H9 (cell line): ENCODE measurements around the gene COL18A1. TPM values are rescaled to one million over a fixed set of nuclear protein-coding genes. Genes with fewer than 3 reads are reported as not detected.

ENCODE experiments used
- DNase-seq: peaks from one replicate; pipeline ENCODE4 v3.0.0-alpha.2; 2017
- H2AFZ ChIP-seq: one replicate; pipeline ENCODE4 v1.6.1; 2013; ENCODE audit warnings: mild to moderate bottlenecking, low read length, control low read depth, moderate library complexity
- H2AK5ac ChIP-seq: 2 replicates; pipeline ENCODE4 v1.6.1; 2013; ENCODE audit warnings: low read length, control low read depth, mixed read lengths; ENCODE audit not compliant: insufficient read length
- H2BK120ac ChIP-seq: one replicate; pipeline ENCODE4 v1.6.1; 2013; ENCODE audit warnings: low read depth, mild to moderate bottlenecking, low read length, control low read depth, inconsistent platforms; ENCODE audit not compliant: poor library complexity, severe bottlenecking
- H2BK12ac ChIP-seq: 2 replicates; pipeline ENCODE4 v1.6.1; 2013; ENCODE audit warnings: low read length, control low read depth, mixed read lengths, low read depth; ENCODE audit not compliant: insufficient read length
- H2BK15ac ChIP-seq: 2 replicates; pipeline ENCODE4 v1.6.1; 2013; ENCODE audit warnings: low read depth, low read length, control low read depth
- H2BK20ac ChIP-seq: one replicate; pipeline ENCODE4 v1.6.1; 2013; ENCODE audit warnings: low read depth, mild to moderate bottlenecking, low read length, control low read depth, inconsistent platforms; ENCODE audit not compliant: poor library complexity, severe bottlenecking
- H2BK5ac ChIP-seq: 2 replicates; pipeline ENCODE4 v1.6.1; 2013; ENCODE audit warnings: low read length, control low read depth, mixed read lengths; ENCODE audit not compliant: insufficient read length
- H3K14ac ChIP-seq: 2 replicates; pipeline ENCODE4 v1.6.1; 2013; ENCODE audit warnings: low read length, control low read depth; ENCODE audit not compliant: insufficient read depth
- H3K18ac ChIP-seq: 2 replicates; pipeline ENCODE4 v1.6.1; 2013; ENCODE audit warnings: low read depth, mild to moderate bottlenecking, mixed read lengths, low read length, control low read depth; ENCODE audit not compliant: insufficient read length
- H3K23ac ChIP-seq: 2 replicates; pipeline ENCODE4 v1.6.1; 2013; ENCODE audit warnings: low read length, control low read depth, mixed read lengths, low read depth; ENCODE audit not compliant: insufficient read length
- H3K23me2 ChIP-seq: 2 replicates; pipeline ENCODE4 v1.6.1; 2013; ENCODE audit warnings: low read depth, mild to moderate bottlenecking, mixed read lengths, low read length, control low read depth; ENCODE audit not compliant: insufficient read length, poor library complexity, severe bottlenecking
- H3K27ac ChIP-seq: 2 replicates; pipeline ENCODE4 v1.5.1; 2013; ENCODE audit warnings: low read length, control low read depth, mixed read lengths, low read depth; ENCODE audit not compliant: insufficient read length
- H3K27me3 ChIP-seq: 2 replicates; pipeline ENCODE4 v1.6.1; 2013; ENCODE audit warnings: low read length, control low read depth, inconsistent platforms; ENCODE audit not compliant: insufficient read depth
- H3K4ac ChIP-seq: 2 replicates; pipeline ENCODE4 v1.6.1; 2013; ENCODE audit warnings: low read depth, mild to moderate bottlenecking, control low read depth, inconsistent platforms, low read length, moderate library complexity
- H3K4me1 ChIP-seq: 2 replicates; pipeline ENCODE4 v1.6.1; 2013; ENCODE audit warnings: low read length, control low read depth, inconsistent platforms; ENCODE audit not compliant: insufficient read depth
- H3K4me2 ChIP-seq: 2 replicates; pipeline ENCODE4 v1.6.1; 2013; ENCODE audit warnings: low read length, control low read depth, mixed read lengths; ENCODE audit not compliant: insufficient read length, insufficient read depth
- H3K56ac ChIP-seq: 2 replicates; pipeline ENCODE4 v1.6.1; 2013; ENCODE audit warnings: low read depth, mild to moderate bottlenecking, mixed read lengths, low read length, control low read depth; ENCODE audit not compliant: insufficient read length
- H3K79me1 ChIP-seq: 2 replicates; pipeline ENCODE4 v1.6.1; 2013; ENCODE audit warnings: low read depth, mild to moderate bottlenecking, moderate library complexity, low read length, control low read depth, inconsistent platforms; ENCODE audit not compliant: insufficient read depth, poor library complexity, severe bottlenecking
- H3K79me2 ChIP-seq: 2 replicates; pipeline ENCODE4 v1.6.1; 2013; ENCODE audit warnings: low read length, control low read depth, inconsistent platforms; ENCODE audit not compliant: insufficient read depth
- H3K9ac ChIP-seq: 2 replicates; pipeline ENCODE4 v1.6.1; 2013; ENCODE audit warnings: low read length, control low read depth, mixed read lengths; ENCODE audit not compliant: insufficient read length; ENCODE audit errors: extremely low read depth
- H3K9me3 ChIP-seq: one replicate; pipeline ENCODE4 v1.6.1; 2013; ENCODE audit warnings: low read depth, low read length, inconsistent platforms; ENCODE audit not compliant: control insufficient read depth
- H3T11ph ChIP-seq: one replicate; pipeline ENCODE4 v1.6.1; 2013; ENCODE audit warnings: mild to moderate bottlenecking, low read length, control low read depth, inconsistent platforms
- H4K20me1 ChIP-seq: one replicate; pipeline ENCODE4 v1.6.1; 2013; ENCODE audit not compliant: control insufficient read depth, insufficient read length, insufficient read depth
- H4K5ac ChIP-seq: 2 replicates; pipeline ENCODE4 v1.6.1; 2013; ENCODE audit warnings: low read depth, mild to moderate bottlenecking, mixed read lengths, low read length, control low read depth; ENCODE audit not compliant: insufficient read length
- H4K8ac ChIP-seq: replicated peaks from 2 replicates; pipeline ENCODE4 v1.6.1; 2013; ENCODE audit warnings: low read length, control low read depth, mixed read lengths, low read depth; ENCODE audit not compliant: insufficient read length
- H4K91ac ChIP-seq: 2 replicates; pipeline ENCODE4 v1.6.1; 2013; ENCODE audit warnings: low read depth, mild to moderate bottlenecking, moderate library complexity, mixed read lengths, low read length, control low read depth; ENCODE audit not compliant: insufficient read length
- H3K27ac Mint-ChIP-seq, 3 experiments: 2 replicates in 2 of 3; 3 replicates in 1 of 3; pipeline ENCODE4 v1.8.0; 2020 to 2021; ENCODE audit warnings: mixed read lengths in 3 of 3, mild to moderate bottlenecking in 1 of 3, moderate library complexity in 1 of 3
- H3K27me3 Mint-ChIP-seq: 2 replicates; pipeline ENCODE4 v1.8.0; 2021; ENCODE audit warnings: low read depth, mild to moderate bottlenecking, moderate library complexity, mixed read lengths
- H3K36me3 Mint-ChIP-seq, 3 experiments: 2 replicates in 2 of 3; 3 replicates in 1 of 3; pipeline ENCODE4 v1.8.0; 2020 to 2021; ENCODE audit warnings: low read depth in 3 of 3, mixed read lengths in 3 of 3; ENCODE audit not compliant: insufficient read depth in 1 of 3
- H3K4me1 Mint-ChIP-seq, 2 experiments: 2 replicates each; pipeline ENCODE4 v1.8.0; 2020; ENCODE audit warnings: mixed read lengths in 2 of 2
- H3K4me3 Mint-ChIP-seq, 2 experiments: 2 replicates in 1 of 2; 3 replicates in 1 of 2; pipeline ENCODE4 v1.8.0; 2020 to 2021; ENCODE audit warnings: mild to moderate bottlenecking in 2 of 2, mixed read lengths in 2 of 2, moderate library complexity in 1 of 2
- H3K9me3 Mint-ChIP-seq, 2 experiments: 2 replicates in 1 of 2; 3 replicates in 1 of 2; pipeline ENCODE4 v1.8.0; 2020; ENCODE audit warnings: mild to moderate bottlenecking in 2 of 2, mixed read lengths in 2 of 2, moderate library complexity in 1 of 2
- WGBS: extraction: QIAGEN DNeasy Blood & Tissue Kit; methylation state at CpG from one replicate; pipeline ENCODE4 v1.1.7; 2013; ENCODE audit warnings: missing lambda C conversion rate, low lambda C conversion rate, mixed read lengths; ENCODE audit not compliant: insufficient read length; ENCODE audit errors: extremely low coverage; 5-methylcytosine and 5-hydroxymethylcytosine counted together
- total RNA-seq: library from RNA; stranded (reverse); gene quantifications from 2 replicates; pipeline ENCODE4 v1.2.1, GENCODE V29; 2021
- TF ChIP-seq, protein P1 (sequence below): fragments of 200-600 bp; sonication (generic); conservative IDR thresholded peaks from 3 replicates; pipeline ENCODE4 v1.8.0; 2021; ENCODE audit warnings: antibody characterized with exemption, mild to moderate bottlenecking

Gene COL18A1
- total RNA-seq, 1 experiment from 2014 or later = 232 TPM

DNA sequence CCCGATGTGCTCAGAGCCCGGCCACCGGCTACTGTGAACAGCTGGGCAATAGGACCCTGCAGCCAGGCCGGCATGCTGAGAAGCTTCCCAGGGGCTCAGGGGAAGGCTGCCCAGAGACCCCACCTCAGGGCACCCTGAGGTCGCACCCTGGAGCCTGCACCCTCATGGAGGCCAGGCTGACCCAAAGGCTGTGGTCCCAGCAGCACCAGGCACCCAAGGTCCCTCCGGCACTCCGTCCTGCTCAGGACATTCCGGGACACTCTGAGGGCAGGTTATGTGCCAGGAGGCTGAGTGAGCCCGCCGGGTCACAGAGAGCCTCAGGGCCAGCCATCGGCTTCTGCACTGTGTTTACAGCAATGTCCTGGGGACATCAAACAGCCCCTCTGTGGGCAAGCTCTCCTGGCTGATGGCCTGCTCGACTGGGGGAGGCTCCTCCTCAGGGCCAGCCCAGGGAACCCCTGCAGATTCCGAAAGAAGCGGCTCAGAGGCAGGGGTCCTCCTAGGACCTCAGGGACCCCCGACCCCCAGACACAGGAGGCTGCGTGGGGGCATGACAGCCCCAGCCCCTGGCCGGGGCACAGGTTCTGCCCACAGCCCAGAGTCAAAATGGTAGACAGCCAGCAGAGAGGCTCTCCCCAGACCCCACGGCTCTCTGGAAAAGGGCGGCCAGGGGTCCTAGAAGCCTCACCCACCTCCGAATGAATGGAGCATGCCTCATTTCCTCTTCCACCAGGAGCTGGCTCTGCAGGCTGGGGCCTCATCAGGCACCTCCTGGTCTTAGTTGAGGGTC is 129.1 kb downstream of the COL18A1 start:
- no peaks in the 10 kb centered on the region for H4K20me1 ChIP-seq
- H3K23ac ChIP-seq = no peak overlapping the region
- H3K4me3 Mint-ChIP-seq = no peak overlapping the region
- no peak overlapping the region for H3K9ac ChIP-seq
- H3K27me3 Mint-ChIP-seq = no peaks in the 10 kb centered on the region
- no peak overlapping the region for H2AK5ac ChIP-seq
- H2AFZ ChIP-seq = no peak overlapping the region
- H2BK12ac ChIP-seq = no peak overlapping the region
- TF ChIP-seq, protein P1, sequence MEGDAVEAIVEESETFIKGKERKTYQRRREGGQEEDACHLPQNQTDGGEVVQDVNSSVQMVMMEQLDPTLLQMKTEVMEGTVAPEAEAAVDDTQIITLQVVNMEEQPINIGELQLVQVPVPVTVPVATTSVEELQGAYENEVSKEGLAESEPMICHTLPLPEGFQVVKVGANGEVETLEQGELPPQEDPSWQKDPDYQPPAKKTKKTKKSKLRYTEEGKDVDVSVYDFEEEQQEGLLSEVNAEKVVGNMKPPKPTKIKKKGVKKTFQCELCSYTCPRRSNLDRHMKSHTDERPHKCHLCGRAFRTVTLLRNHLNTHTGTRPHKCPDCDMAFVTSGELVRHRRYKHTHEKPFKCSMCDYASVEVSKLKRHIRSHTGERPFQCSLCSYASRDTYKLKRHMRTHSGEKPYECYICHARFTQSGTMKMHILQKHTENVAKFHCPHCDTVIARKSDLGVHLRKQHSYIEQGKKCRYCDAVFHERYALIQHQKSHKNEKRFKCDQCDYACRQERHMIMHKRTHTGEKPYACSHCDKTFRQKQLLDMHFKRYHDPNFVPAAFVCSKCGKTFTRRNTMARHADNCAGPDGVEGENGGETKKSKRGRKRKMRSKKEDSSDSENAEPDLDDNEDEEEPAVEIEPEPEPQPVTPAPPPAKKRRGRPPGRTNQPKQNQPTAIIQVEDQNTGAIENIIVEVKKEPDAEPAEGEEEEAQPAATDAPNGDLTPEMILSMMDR = no peak
- no CpG with 5 or more reads among the region's 20 CpGs for WGBS
- H3K27me3 ChIP-seq = no peaks in the 10 kb centered on the region
- no peak overlapping the region for H3K4ac ChIP-seq
- H2BK5ac ChIP-seq = no peak overlapping the region
- H3K4me1 ChIP-seq = no peaks in the 10 kb centered on the region
- no peak overlapping the region for H4K8ac ChIP-seq
- H3K4me2 ChIP-seq = no peak overlapping the region
- H4K5ac ChIP-seq = no peak overlapping the region
- H3K9me3 Mint-ChIP-seq = no peaks in the 10 kb centered on the region; a peak in 1 of 5 replicates
- no peaks in the 10 kb centered on the region for H3K23me2 ChIP-seq
- H3K18ac ChIP-seq = no peak overlapping the region
- H3K79me1 ChIP-seq = no peaks in the 10 kb centered on the region
- no peaks in the 10 kb centered on the region for H3K9me3 ChIP-seq
- no peak overlapping the region for H3K27ac ChIP-seq
- H2BK20ac ChIP-seq = no peak overlapping the region
- no peak for DNase-seq
- H3K36me3 Mint-ChIP-seq = peaks cover 4 to 21% (median 8%) of the 10 kb centered on the region in 3 experiments; a peak in 6 of 7 replicates
- H4K91ac ChIP-seq = no peak overlapping the region
- H3K4me1 Mint-ChIP-seq = no peaks in the 10 kb centered on the region
- H3T11ph ChIP-seq = no peak overlapping the region
- no peak overlapping the region for H3K27ac Mint-ChIP-seq
- no peak overlapping the region for H3K56ac ChIP-seq
- peaks cover under 1% of the 10 kb centered on the region; the same call in 1 of the 2 replicates for H3K79me2 ChIP-seq
- no peak overlapping the region for H2BK120ac ChIP-seq
- H2BK15ac ChIP-seq = no peak overlapping the region
- no peak overlapping the region; the same call in 1 of the 2 replicates for H3K14ac ChIP-seq
